B cell (primary cell): ENCODE results near the gene TBXAS1. TPM values are rescaled to one million over a fixed set of nuclear protein-coding genes. Genes with fewer than 3 reads are reported as not detected.

Source experiments
- ATAC-seq: fragments of 200-7000 bp; cut with Tn5 transposase; one replicate; pipeline ENCODE4 v1.10.0; 2021; ENCODE audit warnings: low read depth, mild to moderate bottlenecking, moderate number of reproducible peaks, moderate library complexity
- CTCF ChIA-PET: fragments of 350-600 bp; sonication (Branson Sonifier 250); formaldehyde crosslinking; loops from one replicate; lab custom pipeline; 2021; ENCODE audit warnings: antibody characterized with exemption, inconsistent platforms; lab: Charles Lee
- POLR2A ChIA-PET: fragments of 350-600 bp; sonication (Branson Sonifier 250); formaldehyde crosslinking; loops from one replicate; lab custom pipeline; 2021; ENCODE audit warnings: antibody characterized with exemption; lab: Charles Lee
- DNase-seq: peaks from one replicate; pipeline ENCODE4 v3.0.0; 2013
- H2AFZ ChIP-seq: 2 replicates; pipeline ENCODE4 v1.6.1; 2012; ENCODE audit warnings: mild to moderate bottlenecking, low read depth, low read length; ENCODE audit not compliant: insufficient read depth, poor library complexity, severe bottlenecking
- H3K27ac ChIP-seq, 2 donors: 1 replicate in 1 of 2; 2 replicates in 1 of 2; pipeline ENCODE4 v1.5.1; 2012 to 2013; ENCODE audit warnings: low read length in 2 of 2, mild to moderate bottlenecking in 2 of 2, moderate library complexity in 1 of 2
- H3K27me3 ChIP-seq, 4 experiments: fragments of 200-600 bp in 1 of 4; sonication (generic) in 1 of 4; replicated peaks in 1 of 4; 1 replicate in 2 of 4; 2 replicates in 2 of 4; pipeline versions ENCODE4 v1.6.1 to v1.7.0; 2013 to 2016; ENCODE audit warnings: low read length in 3 of 4, mild to moderate bottlenecking in 2 of 4, mixed read lengths in 1 of 4, moderate library complexity in 1 of 4; ENCODE audit not compliant: insufficient read depth in 4 of 4, control insufficient read depth in 3 of 4; ENCODE audit errors: control extremely low read depth in 1 of 4
- H3K36me3 ChIP-seq, 2 experiments: replicated peaks in 1 of 2; 1 replicate in 1 of 2; 2 replicates in 1 of 2; pipeline versions ENCODE4 v1.6.1 to v1.7.1; 2013; ENCODE audit warnings: low read length in 1 of 2; ENCODE audit not compliant: insufficient read depth in 2 of 2, control insufficient read depth in 1 of 2; ENCODE audit errors: control extremely low read depth in 1 of 2, extremely low read depth in 1 of 2
- H3K4me1 ChIP-seq, 2 donors: fragments of 200-600 bp in 1 of 2; sonication (generic) in 1 of 2; 1 replicate in 1 of 2; 2 replicates in 1 of 2; pipeline versions ENCODE4 v1.5.1 to v1.6.1; 2013 to 2017; ENCODE audit warnings: low read length in 2 of 2; ENCODE audit not compliant: control insufficient read depth in 2 of 2, insufficient read depth in 2 of 2
- H3K4me2 ChIP-seq: replicated peaks from 2 replicates; pipeline ENCODE3; 2012; ENCODE audit warnings: mild to moderate bottlenecking, low read depth, low read length; ENCODE audit not compliant: poor library complexity, severe bottlenecking
- H3K4me3 ChIP-seq, 5 experiments: fragments of 200-600 bp in 1 of 5; sonication (generic) in 1 of 5; 1 replicate in 3 of 5; 2 replicates in 2 of 5; pipeline versions ENCODE4 v1.5.1 to v1.7.0; 2011 to 2016; ENCODE audit warnings: low read length in 4 of 5, mild to moderate bottlenecking in 4 of 5, low read depth in 2 of 5, control low read depth in 1 of 5, moderate library complexity in 1 of 5; ENCODE audit not compliant: insufficient read depth in 1 of 5; ENCODE audit errors: control extremely low read depth in 1 of 5, extremely low read depth in 1 of 5
- H3K79me2 ChIP-seq: fragments of 200-600 bp; sonication (generic); one replicate; pipeline ENCODE4 v1.6.0; 2016; ENCODE audit warnings: low read length; ENCODE audit not compliant: control insufficient read depth, insufficient read depth
- H3K9ac ChIP-seq: fragments of 200-600 bp; sonication (generic); 2 replicates; pipeline ENCODE4 v1.6.1; 2017; ENCODE audit warnings: mild to moderate bottlenecking, low read length, moderate library complexity
- H3K9me3 ChIP-seq, 3 donors: one replicate each; pipeline versions ENCODE4 v1.6.1 to v1.7.1; 2013; ENCODE audit warnings: low read length in 2 of 3; ENCODE audit not compliant: control insufficient read depth in 2 of 3, insufficient read depth in 1 of 3; ENCODE audit errors: control extremely low read depth in 1 of 3
- H4K20me1 ChIP-seq: 2 replicates; pipeline ENCODE4 v1.6.0; 2012; ENCODE audit warnings: mild to moderate bottlenecking, low read length; ENCODE audit not compliant: insufficient read depth, control insufficient read depth, poor library complexity, severe bottlenecking
- H3K27ac Mint-ChIP-seq: one replicate; pipeline ENCODE4 v1.8.0; 2021; ENCODE audit warnings: mixed read lengths
- H3K27me3 Mint-ChIP-seq: one replicate; pipeline ENCODE4 v1.8.0; 2021; ENCODE audit warnings: mixed read lengths
- H3K4me1 Mint-ChIP-seq: one replicate; pipeline ENCODE4 v1.8.0; 2021; ENCODE audit warnings: mixed read lengths
- H3K4me3 Mint-ChIP-seq: one replicate; pipeline ENCODE4 v1.8.0; 2021; ENCODE audit warnings: mixed read lengths
- H3K9me3 Mint-ChIP-seq: one replicate; pipeline ENCODE4 v1.8.0; 2022; ENCODE audit warnings: mixed read lengths; ENCODE audit not compliant: insufficient read depth
- EZH2 ChIP-seq: IDR thresholded peaks from 2 replicates; pipeline ENCODE4 v1.6.1; 2012; ENCODE audit warnings: borderline replicate concordance, low read depth, mild to moderate bottlenecking, moderate library complexity, low read length; ENCODE audit not compliant: insufficient read depth, poor library complexity, severe bottlenecking
- WGBS: methylation state at CpG from one replicate; pipeline ENCODE4 v1.1.5; 2013; ENCODE audit warnings: missing lambda C conversion rate; ENCODE audit not compliant: insufficient coverage; 5-methylcytosine and 5-hydroxymethylcytosine counted together
- intact Hi-C: fragments of 100-400 bp; cut with micrococcal nuclease; formaldehyde crosslinking; loops from one replicate; pipeline ENCODE4 v1.10.0; 2022
- polyA plus RNA-seq: library from polyadenylated mRNA; depleted of rRNA; stranded (reverse); fragments of >200 nt; gene quantifications from 2 replicates; pipeline ENCODE4 v1.2.3, GENCODE V29; 2012
- total RNA-seq, 2 donors: library from RNA; stranded (reverse); fragments of 120-200 nt in 1 of 2; gene quantifications; 1 replicate in 1 of 2; 2 replicates in 1 of 2; pipeline versions ENCODE4 v1.2.3 to v1.2.4, GENCODE V29; 2013 to 2022
- TF ChIP-seq, protein P1 (sequence below): fragments of 200-600 bp; IDR thresholded peaks from one replicate; pipeline ENCODE4 v1.8.0; 2022; ENCODE audit warnings: antibody characterized with exemption, mild to moderate bottlenecking

The TBXAS1 gene
- total and polyA plus RNA-seq, 2 donors (not counting 1 experiment from before 2014, with no cell fraction given), result 8.1 to 21.0 TPM

DNA sequence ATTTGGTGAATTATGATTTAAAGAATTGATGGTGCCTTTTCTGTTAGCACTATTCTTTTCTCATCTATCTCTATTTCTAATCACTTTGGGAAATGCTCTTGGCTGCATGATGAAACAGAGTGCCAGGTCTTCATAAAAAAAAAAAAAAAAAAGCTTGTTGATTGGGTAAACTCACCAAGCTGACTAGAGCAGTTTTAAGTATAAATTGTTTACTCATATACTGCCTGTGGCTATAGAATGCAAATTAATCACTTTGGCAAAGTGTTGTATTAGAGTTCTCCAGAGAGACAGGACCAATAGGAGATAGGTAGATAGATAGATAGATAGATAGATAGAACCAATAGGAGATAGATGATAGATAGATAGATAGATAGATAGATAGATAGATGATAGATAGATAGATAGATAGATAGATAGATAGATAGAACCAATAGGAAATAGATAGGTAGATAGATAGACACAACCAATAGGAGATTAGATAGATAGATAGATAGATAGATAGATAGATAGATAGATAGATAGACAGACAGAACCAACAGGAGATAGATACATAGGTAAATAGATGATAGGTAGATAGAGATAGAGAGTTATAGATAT, 20.1 kb upstream of the TBXAS1 start:
- no peaks in the 10 kb centered on the region for H3K36me3 ChIP-seq
- H3K27ac ChIP-seq, result no peak overlapping the region
- Mint-ChIP-seq H3K9me3 (peaks cover 6% of the 10 kb centered on the region), H3K27me3 (peaks cover 13% of the 10 kb centered on the region), H3K4me3 (no peak overlapping the region), H3K27ac (no peak overlapping the region), H3K4me1 (no peaks in the 10 kb centered on the region)
- ChIA-PET POLR2A (no interaction called here), CTCF (interaction anchor here (1.2 to 1.3 kb wide), 2 partner anchors 30 to 163 kb away, joined by 3 read pairs; no protein-coding TSS in a partner anchor)
- DNase-seq (no peak), ATAC-seq (no peak)
- no peak overlapping the region for H3K4me2 ChIP-seq
- H4K20me1 ChIP-seq, result no peaks in the 10 kb centered on the region
- H3K4me1 ChIP-seq, result no peaks in the 10 kb centered on the region
- TF ChIP-seq EZH2, result no peak
- TF ChIP-seq, protein P1, sequence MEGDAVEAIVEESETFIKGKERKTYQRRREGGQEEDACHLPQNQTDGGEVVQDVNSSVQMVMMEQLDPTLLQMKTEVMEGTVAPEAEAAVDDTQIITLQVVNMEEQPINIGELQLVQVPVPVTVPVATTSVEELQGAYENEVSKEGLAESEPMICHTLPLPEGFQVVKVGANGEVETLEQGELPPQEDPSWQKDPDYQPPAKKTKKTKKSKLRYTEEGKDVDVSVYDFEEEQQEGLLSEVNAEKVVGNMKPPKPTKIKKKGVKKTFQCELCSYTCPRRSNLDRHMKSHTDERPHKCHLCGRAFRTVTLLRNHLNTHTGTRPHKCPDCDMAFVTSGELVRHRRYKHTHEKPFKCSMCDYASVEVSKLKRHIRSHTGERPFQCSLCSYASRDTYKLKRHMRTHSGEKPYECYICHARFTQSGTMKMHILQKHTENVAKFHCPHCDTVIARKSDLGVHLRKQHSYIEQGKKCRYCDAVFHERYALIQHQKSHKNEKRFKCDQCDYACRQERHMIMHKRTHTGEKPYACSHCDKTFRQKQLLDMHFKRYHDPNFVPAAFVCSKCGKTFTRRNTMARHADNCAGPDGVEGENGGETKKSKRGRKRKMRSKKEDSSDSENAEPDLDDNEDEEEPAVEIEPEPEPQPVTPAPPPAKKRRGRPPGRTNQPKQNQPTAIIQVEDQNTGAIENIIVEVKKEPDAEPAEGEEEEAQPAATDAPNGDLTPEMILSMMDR, result no peak
- no peaks in the 10 kb centered on the region for H3K79me2 ChIP-seq
- no peak overlapping the region for H3K4me3 ChIP-seq
- H2AFZ ChIP-seq, result no peak overlapping the region
- intact Hi-C loops, result no loop called here
- H3K9me3 ChIP-seq, result peaks cover 0 to 11% (median 1%) of the 10 kb centered on the region in 3 donors
- no peaks in the 10 kb centered on the region for H3K27me3 ChIP-seq
- H3K9ac ChIP-seq, result no peak overlapping the region

DNA sequence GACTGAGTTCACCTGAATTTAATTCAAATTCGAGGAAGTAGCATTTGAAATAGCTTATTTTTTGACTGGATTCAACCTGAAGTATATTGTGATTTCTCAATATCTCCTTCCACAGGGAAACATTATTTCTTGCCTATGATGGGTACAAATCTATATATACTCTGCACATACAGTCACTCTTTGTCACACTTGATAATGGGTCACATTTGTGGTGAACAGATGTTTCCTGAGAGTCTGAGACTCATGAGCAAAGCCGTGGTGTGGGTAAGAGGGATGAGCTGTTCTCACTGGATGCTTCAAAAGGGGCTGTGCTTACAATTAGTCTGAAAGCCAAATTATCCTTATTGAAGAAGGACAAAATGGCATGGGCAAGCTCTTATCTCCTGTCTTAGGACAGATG, 18.0 kb upstream of the TBXAS1 start:
- Mint-ChIP-seq H3K4me1 (no peaks in the 10 kb centered on the region), H3K4me3 (no peak overlapping the region), H3K27me3 (peaks cover 16% of the 10 kb centered on the region), H3K9me3 (peaks cover 2% of the 10 kb centered on the region), H3K27ac (no peak overlapping the region)
- no peaks in the 10 kb centered on the region for H3K36me3 ChIP-seq
- H2AFZ ChIP-seq, result no peak overlapping the region
- no peak overlapping the region for H3K9ac ChIP-seq
- no peaks in the 10 kb centered on the region for H3K79me2 ChIP-seq
- H3K27me3 ChIP-seq, result no peaks in the 10 kb centered on the region
- no peak overlapping the region for H3K27ac ChIP-seq
- ChIA-PET CTCF (no interaction called here), POLR2A (no interaction called here)
- intact Hi-C loops, result no loop called here
- TF ChIP-seq, protein P1, result no peak
- no peak for TF ChIP-seq EZH2
- peaks cover 0 to 3% (median 0%) of the 10 kb centered on the region in 3 donors for H3K9me3 ChIP-seq
- no peak overlapping the region for H3K4me2 ChIP-seq
- ATAC-seq, result no peak
- no peaks in the 10 kb centered on the region for H3K4me1 ChIP-seq
- H3K4me3 ChIP-seq, result no peak overlapping the region
- no peak for DNase-seq
- H4K20me1 ChIP-seq, result no peaks in the 10 kb centered on the region
- WGBS, result 0% methylated on average over 1 of the region's 2 CpGs
